Loucy (cell line): Measurements from ENCODE around the gene MAPK1IP1L.
"Not testable (repeated sequence)": the region's sequence is repeated elsewhere in the genome, so short reads cannot be mapped to it uniquely, and the experiment has no call there.

Experiments
- EZH2phosphoT487 ChIP-seq: fragments of 200-600 bp; IDR thresholded peaks from 2 replicates; pipeline ENCODE4 v1.6.1; 2018; ENCODE audit warnings: antibody characterized with exemption, mild to moderate bottlenecking, moderate library complexity, borderline replicate concordance
- TF ChIP-seq, protein P1 (sequence below): fragments of 200-600 bp; sonication (generic); conservative IDR thresholded peaks from 2 replicates; pipeline ENCODE4 v1.5.1; 2014; ENCODE audit warnings: mild to moderate bottlenecking, antibody characterized with exemption, low read length

DNA sequence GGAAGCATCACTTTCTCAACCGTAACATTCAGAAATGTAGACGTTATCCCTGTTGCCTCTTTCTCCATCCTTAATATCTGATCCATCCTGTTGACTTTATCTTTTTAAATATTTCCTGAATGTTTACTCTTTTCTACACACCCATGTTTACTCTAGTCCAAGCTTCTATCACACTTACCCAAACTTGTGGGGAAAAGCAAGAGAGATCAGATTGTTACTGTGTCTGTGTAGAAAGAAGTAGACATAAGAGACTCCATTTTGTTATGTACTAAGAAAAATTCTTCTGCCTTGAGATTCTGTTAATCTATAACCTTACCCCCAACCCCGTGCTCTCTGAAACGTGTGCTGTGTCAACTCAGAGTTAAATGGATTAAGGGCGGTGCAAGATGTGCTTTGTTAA, 27.1 kb upstream of the MAPK1IP1L start:
- TF ChIP-seq, protein P1, sequence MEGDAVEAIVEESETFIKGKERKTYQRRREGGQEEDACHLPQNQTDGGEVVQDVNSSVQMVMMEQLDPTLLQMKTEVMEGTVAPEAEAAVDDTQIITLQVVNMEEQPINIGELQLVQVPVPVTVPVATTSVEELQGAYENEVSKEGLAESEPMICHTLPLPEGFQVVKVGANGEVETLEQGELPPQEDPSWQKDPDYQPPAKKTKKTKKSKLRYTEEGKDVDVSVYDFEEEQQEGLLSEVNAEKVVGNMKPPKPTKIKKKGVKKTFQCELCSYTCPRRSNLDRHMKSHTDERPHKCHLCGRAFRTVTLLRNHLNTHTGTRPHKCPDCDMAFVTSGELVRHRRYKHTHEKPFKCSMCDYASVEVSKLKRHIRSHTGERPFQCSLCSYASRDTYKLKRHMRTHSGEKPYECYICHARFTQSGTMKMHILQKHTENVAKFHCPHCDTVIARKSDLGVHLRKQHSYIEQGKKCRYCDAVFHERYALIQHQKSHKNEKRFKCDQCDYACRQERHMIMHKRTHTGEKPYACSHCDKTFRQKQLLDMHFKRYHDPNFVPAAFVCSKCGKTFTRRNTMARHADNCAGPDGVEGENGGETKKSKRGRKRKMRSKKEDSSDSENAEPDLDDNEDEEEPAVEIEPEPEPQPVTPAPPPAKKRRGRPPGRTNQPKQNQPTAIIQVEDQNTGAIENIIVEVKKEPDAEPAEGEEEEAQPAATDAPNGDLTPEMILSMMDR = not testable (repeated sequence)
- TF ChIP-seq EZH2phosphoT487 = not testable (repeated sequence)
